ENCODE results near the gene PTGFRN. TPM values are rescaled to one million over a fixed set of nuclear protein-coding genes. Genes with fewer than 3 reads are reported as not detected.

PTGFRN gene
- total and polyA plus RNA-seq, 9 of the 15 experiments (the other 6 are each of a cell fraction or from before 2014, with no cell fraction given): 17.3 to 33.1 (median 25.7) TPM

- Histone ChIP-seq H3K4me1 (replicated peaks in 1 of 2; ENCODE audit: control insufficient read depth in 2 of 2, insufficient read depth in 2 of 2, low read length in 2 of 2) (no peaks in the 10 kb centered on the region), H3K9me3 (replicated peaks; ENCODE audit: control insufficient read depth, insufficient read depth, low read depth, low read length) (no peaks in the 10 kb centered on the region), H3K9ac (ENCODE audit: insufficient read depth in 1 of 2, low read depth in 2 of 2, low read length in 2 of 2) (no peak overlapping the region), H4K20me1 (replicated peaks; ENCODE audit: control insufficient read depth, insufficient read depth, low read length) (no peaks in the 10 kb centered on the region), H3K9me1 (ENCODE audit: control insufficient read depth, insufficient read depth, low read length) (no peaks in the 10 kb centered on the region), H3K79me2 (ENCODE audit: control insufficient read depth, insufficient read depth, low read length) (no peaks in the 10 kb centered on the region), H3K36me3 (ENCODE audit: control insufficient read depth, insufficient read depth, low read length) (no peaks in the 10 kb centered on the region), H3K4me3 (no peak overlapping the region), H2AFZ (ENCODE audit: low read depth, low read length) (no peak overlapping the region), H3K27me3 (ENCODE audit: control insufficient read depth in 2 of 2, insufficient read depth in 2 of 2, low read length in 2 of 2) (no peaks in the 10 kb centered on the region; a peak in 2 of 5 replicates), H3K4me2 (ENCODE audit: insufficient read depth, low read length) (no peak overlapping the region), H3K27ac (ENCODE audit: extremely low read depth, low read depth, low read length) (no peak overlapping the region)
- ChIA-PET POLR2A (no interaction called here), CTCF (ENCODE audit: low intra/inter-chr PET ratio) (no interaction called here)
- TF ChIP-seq RAD21 (CRISPR knock-in tag; conservative IDR thresholded peaks at IDR 0.05 in 1 of 2, IDR thresholded peaks at IDR 0.05 in 1 of 2): peak in 1 of 2 experiments; percentile 53; a peak in 2 of 4 replicates
- TF ChIP-seq RBM15 (IDR thresholded peaks at IDR 0.05; ENCODE audit: insufficient read depth, low read length): no peak
- peak in 2 of 3 experiments; percentile 11 to 25; a peak in 1 of 6 replicates for TF ChIP-seq CTCF (IDR thresholded peaks at IDR 0.05 in 2 of 3, conservative IDR thresholded peaks at IDR 0.05 in 1 of 3; ENCODE audit: insufficient read depth in 2 of 3, low read depth in 1 of 3, low read length in 3 of 3)
- in situ Hi-C loops (cut with MboI): no loop called here
- intact Hi-C loops (cut with micrococcal nuclease): no loop called here
- no TSS peak for BruUV-seq (replicated peaks)
- DNase-seq (ENCODE audit: extremely low read depth in 1 of 4, low spot score in 3 of 4) (no peak), ATAC-seq (no peak; the same call in 2 of the 3 replicates), FAIRE-seq (no peak)
- WGBS (ENCODE audit: insufficient coverage, low coverage, missing lambda C conversion rate): 34% methylated on average over 3 of the region's 3 CpGs
These were observed 101.6 kb downstream of the PTGFRN start for GRCh38 chr1:117011334-117011733.
